Epithelial cell of proximal tubule (primary cell): ENCODE measurements around the gene SLC12A8. TPM values are rescaled to one million over a fixed set of nuclear protein-coding genes. Genes with fewer than 3 reads are reported as not detected.

Experiments
- DNase-seq: peaks from one replicate; pipeline ENCODE4 v3.0.0-alpha.2; 2011; ENCODE audit warnings: low read depth
- H3K4me3 ChIP-seq: 2 replicates; pipeline ENCODE4 v1.5.1; 2011; ENCODE audit warnings: low read depth, mild to moderate bottlenecking, low read length
- total RNA-seq: library from RNA; depleted of rRNA; stranded (reverse); fragments of >200 nt; gene quantifications from 2 replicates; pipeline ENCODE4 v1.2.3, GENCODE V29; 2015
- TF ChIP-seq, protein P1 (sequence below): conservative IDR thresholded peaks from 2 replicates; pipeline ENCODE4 v1.5.1; 2012; ENCODE audit warnings: low read depth, mild to moderate bottlenecking, low read length

The SLC12A8 gene
- total RNA-seq, 1 donor from 2014 or later: 17.9 TPM

DNA sequence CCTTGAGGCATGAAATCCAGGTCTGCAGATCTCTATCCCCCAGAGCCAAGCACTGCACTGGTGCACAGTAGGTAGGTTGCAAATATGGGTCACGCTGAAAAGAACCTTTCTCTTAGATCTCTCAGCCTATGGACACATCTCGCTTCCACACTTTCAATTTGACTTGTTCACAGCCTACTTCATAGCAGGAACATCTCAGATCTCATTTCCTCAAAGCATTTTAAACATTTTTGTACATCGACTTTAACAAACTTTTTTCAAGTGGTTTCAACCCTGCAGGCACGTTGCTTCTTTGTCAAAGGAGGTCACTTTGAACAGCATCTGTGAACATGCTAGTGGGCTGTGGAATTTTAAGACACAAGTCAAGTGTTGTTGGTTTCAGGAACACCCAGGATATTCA, 76.0 kb downstream of the SLC12A8 start:
- DNase-seq: no peak
- TF ChIP-seq, protein P1, sequence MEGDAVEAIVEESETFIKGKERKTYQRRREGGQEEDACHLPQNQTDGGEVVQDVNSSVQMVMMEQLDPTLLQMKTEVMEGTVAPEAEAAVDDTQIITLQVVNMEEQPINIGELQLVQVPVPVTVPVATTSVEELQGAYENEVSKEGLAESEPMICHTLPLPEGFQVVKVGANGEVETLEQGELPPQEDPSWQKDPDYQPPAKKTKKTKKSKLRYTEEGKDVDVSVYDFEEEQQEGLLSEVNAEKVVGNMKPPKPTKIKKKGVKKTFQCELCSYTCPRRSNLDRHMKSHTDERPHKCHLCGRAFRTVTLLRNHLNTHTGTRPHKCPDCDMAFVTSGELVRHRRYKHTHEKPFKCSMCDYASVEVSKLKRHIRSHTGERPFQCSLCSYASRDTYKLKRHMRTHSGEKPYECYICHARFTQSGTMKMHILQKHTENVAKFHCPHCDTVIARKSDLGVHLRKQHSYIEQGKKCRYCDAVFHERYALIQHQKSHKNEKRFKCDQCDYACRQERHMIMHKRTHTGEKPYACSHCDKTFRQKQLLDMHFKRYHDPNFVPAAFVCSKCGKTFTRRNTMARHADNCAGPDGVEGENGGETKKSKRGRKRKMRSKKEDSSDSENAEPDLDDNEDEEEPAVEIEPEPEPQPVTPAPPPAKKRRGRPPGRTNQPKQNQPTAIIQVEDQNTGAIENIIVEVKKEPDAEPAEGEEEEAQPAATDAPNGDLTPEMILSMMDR: no peak

DNA sequence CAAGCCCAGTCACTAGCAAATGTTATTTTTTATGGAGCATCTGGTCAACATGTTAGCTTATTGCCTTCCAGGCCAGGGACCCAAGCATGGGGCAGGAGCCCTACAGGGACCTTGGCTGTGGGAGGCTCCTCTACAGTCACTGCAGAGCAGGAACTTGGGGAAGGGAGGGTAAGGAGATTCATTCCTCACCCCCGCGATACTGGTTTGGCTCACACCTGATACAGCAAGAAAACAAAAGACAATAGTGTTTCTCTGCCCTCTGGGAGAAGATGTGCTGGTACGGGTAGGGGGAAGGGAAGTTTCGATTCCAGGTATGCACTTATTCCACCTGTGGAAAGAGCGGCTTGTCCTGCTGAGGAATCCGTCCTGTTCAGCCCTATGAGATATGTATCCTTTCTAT, 77.6 kb downstream of the SLC12A8 start:
- TF ChIP-seq, protein P1: no peak
- no peak overlapping the region for H3K4me3 ChIP-seq
- no peak for DNase-seq

More for the DNA sequence above, 76.0 kb downstream of the SLC12A8 start:
- H3K4me3 ChIP-seq: no peak overlapping the region

DNA sequence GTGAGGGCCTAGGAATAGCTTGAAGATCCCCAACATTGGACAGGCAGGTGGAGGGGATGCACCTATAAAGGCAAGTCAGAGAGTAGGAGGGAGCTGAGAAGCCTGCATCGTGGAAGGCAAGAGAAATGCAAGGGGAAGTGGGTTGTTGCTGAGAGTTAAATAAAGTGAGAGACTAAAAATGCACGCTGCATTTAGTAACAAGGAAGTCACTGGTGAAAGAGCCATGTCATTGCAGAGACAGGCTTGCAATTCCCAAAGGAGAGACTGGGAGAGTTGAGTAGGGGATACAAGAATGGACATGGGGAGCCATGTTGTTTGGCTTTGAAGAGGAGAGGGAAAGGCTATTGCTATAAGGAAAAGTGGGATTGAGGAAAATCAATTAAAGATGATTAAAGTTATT, 79.7 kb downstream of the SLC12A8 start:
- TF ChIP-seq, protein P1: no peak
- H3K4me3 ChIP-seq: no peak overlapping the region
- no peak for DNase-seq

DNA sequence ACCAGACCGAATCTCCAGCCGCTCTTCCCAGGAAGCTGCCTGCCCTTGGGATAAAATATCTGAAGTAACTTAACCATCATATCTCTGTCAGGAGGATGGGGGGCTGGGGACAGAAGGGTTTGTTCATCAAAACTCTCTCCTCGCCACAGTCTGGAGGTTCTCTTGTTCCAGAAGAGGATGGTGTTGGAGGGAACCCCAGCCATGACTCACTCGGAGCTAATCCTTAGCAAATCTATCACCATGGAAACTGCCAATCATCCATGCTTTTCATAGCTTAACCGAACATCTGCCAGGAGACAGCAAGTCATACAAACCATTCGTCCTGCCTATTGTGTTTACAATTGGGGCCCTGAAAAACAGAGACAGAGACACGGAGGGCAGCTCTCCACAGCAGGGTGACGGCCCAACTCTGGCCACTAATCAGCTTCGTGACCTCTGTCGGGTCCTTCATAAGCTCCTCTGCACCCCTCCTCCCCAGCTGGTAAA, 83.0 kb downstream of the SLC12A8 start:
- TF ChIP-seq, protein P1: no peak
- no peak for DNase-seq
- H3K4me3 ChIP-seq: no peak overlapping the region

DNA sequence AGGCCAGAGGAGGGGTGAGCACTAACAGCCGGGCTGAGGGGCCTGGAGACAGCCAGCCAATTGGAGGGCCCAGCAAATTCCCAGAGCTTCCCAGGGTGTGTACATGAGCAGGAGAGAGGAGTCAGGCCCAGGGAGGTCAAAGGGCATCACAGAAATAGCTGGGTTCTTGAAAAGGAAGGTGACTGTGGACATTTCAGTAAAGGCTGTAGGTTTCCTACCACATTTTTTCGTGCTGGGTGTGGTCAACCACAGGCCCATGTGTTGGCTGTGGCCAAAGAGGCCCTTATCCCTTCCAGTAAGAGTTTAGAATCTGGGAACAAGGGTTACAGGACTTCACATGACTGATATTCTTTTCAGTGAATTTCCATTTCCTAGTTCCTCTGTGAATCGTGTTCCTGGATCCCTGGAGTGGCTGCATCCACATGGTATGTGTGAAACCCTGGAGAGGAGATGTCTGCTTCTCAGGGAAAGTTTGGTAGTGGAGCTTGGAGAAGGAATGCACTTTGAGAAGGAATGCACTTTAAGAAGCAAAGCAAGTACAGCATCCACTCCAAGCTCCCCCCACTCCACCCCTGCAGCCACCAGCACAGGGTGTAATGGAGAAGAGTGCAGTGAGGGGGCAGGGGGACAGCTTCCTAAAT, 83.6 kb downstream of the SLC12A8 start:
- no peak for DNase-seq
- H3K4me3 ChIP-seq: no peak overlapping the region
- TF ChIP-seq, protein P1: no peak

DNA sequence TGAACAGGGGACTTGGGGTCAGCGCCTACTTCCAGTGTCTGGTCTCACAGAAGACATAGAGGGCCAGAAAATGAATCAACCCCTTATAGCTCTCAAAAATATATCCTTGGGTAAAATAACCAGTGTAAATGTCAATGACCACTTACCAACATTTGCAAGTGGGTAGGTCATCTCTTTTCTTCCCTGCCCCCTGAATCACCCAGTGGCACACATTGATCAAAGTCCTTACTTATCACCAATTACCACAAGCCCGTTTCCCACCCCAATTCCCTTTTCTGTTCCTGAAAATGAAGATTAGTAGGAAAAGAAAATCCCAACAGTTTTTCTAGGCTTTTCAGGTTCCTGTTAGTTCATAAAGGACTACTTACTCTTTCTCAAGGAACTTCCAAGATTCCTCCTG, 86.2 kb downstream of the SLC12A8 start:
- TF ChIP-seq, protein P1: no peak
- DNase-seq: no peak
- no peak overlapping the region for H3K4me3 ChIP-seq

DNA sequence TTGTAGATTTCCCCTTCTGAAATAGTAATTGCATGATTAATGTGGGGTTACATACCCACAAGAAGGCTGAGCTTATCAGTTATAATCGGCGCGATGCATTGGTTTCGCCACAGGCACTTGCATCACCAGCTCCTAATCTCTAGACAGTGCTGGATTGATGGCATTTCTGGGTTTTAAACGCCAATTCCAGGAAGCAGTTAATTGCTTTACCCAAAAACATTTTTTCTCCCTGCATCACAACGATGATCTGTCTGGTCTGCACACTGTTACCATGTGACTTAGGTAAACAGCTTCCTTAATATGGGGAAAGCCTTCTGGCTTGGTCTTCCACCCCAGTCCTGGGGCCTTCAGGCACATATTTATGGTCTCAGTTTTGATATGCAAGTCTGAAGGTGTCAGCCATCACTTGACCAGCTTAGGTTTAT, 86.7 kb downstream of the SLC12A8 start:
- no peak overlapping the region for H3K4me3 ChIP-seq
- TF ChIP-seq, protein P1: no peak
- DNase-seq: no peak
